ENCODE measurements around the gene TLL1. TPM values are rescaled to one million over a fixed set of nuclear protein-coding genes. Genes with fewer than 3 reads are reported as not detected.

Gene TLL1
- total RNA-seq, 1 experiment from 2014 or later: 0.63 TPM

DNA sequence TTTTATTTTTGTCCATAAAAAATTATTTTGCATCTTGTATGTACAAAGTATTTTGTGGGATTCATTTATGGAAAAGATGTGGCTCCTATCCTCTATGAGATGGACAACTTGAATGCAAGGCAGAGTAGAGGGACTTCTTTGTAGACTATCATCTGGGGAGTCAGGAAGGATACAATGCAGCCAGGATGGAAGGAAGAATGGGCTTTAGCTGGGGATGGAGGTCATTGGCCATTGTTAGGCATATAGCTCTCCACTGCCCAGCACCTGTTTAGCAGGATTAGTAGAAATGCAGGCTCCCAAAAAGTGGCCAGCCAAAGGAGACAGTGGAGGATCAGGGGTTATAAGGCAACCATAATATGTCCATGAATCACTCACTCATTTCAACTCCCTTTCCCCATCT, 5.1 kb upstream of the TLL1 start (continued):
- TF ChIP-seq, protein P1, sequence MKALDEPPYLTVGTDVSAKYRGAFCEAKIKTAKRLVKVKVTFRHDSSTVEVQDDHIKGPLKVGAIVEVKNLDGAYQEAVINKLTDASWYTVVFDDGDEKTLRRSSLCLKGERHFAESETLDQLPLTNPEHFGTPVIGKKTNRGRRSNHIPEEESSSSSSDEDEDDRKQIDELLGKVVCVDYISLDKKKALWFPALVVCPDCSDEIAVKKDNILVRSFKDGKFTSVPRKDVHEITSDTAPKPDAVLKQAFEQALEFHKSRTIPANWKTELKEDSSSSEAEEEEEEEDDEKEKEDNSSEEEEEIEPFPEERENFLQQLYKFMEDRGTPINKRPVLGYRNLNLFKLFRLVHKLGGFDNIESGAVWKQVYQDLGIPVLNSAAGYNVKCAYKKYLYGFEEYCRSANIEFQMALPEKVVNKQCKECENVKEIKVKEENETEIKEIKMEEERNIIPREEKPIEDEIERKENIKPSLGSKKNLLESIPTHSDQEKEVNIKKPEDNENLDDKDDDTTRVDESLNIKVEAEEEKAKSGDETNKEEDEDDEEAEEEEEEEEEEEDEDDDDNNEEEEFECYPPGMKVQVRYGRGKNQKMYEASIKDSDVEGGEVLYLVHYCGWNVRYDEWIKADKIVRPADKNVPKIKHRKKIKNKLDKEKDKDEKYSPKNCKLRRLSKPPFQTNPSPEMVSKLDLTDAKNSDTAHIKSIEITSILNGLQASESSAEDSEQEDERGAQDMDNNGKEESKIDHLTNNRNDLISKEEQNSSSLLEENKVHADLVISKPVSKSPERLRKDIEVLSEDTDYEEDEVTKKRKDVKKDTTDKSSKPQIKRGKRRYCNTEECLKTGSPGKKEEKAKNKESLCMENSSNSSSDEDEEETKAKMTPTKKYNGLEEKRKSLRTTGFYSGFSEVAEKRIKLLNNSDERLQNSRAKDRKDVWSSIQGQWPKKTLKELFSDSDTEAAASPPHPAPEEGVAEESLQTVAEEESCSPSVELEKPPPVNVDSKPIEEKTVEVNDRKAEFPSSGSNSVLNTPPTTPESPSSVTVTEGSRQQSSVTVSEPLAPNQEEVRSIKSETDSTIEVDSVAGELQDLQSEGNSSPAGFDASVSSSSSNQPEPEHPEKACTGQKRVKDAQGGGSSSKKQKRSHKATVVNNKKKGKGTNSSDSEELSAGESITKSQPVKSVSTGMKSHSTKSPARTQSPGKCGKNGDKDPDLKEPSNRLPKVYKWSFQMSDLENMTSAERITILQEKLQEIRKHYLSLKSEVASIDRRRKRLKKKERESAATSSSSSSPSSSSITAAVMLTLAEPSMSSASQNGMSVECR (CRISPR knock-in tag; IDR thresholded peaks at IDR 0.05; ENCODE audit: borderline replicate concordance): no peak

- POLR2A ChIA-PET: interaction anchor here (0.7 kb wide), 1 partner anchor 546 kb away, joined by 3 read pairs; the partner anchor contains the start of gene MSMO1
- Mint-ChIP-seq H3K4me1 (peaks cover 19% of the 10 kb centered on the region), H3K27ac (no peak overlapping the region), H3K36me3 (no peaks in the 10 kb centered on the region; the same call in 1 of the 2 replicates), H3K9me3 (no peaks in the 10 kb centered on the region), H3K4me3 (peak overlapping the region; percentile 82), H3K27me3 (ENCODE audit: low read depth) (peaks cover 59% of the 10 kb centered on the region)
- DNase-seq (ENCODE audit: low spot score) (peak; percentile 57), ATAC-seq (peak; percentile 63)
- CTCF ChIA-PET: interaction anchor here (1.0 kb wide), 1 partner anchor 337 kb away, joined by 3 read pairs; no protein-coding TSS in a partner anchor
- TF ChIP-seq PRRX2 (CRISPR knock-in tag; IDR thresholded peaks at IDR 0.05) (no peak), ZNF416 (CRISPR knock-in tag; IDR thresholded peaks at IDR 0.05) (no peak), EMX1 (CRISPR knock-in tag; IDR thresholded peaks at IDR 0.05) (no peak), JUN (CRISPR knock-in tag; IDR thresholded peaks at IDR 0.05) (no peak), ZNF263 (CRISPR knock-in tag; IDR thresholded peaks at IDR 0.05; ENCODE audit: low read depth) (no peak), NR3C1 (CRISPR knock-in tag; conservative IDR thresholded peaks at IDR 0.05; ENCODE audit: low read depth) (no peak), NFE2L1 (CRISPR knock-in tag; IDR thresholded peaks at IDR 0.05) (no peak), CREB1 (CRISPR knock-in tag; IDR thresholded peaks at IDR 0.05) (no peak), ESRRA (CRISPR knock-in tag; IDR thresholded peaks at IDR 0.05; ENCODE audit: borderline replicate concordance) (0 out of 2 replicates have a peak, but pooled peaks have one; percentile 23), GTF2I (CRISPR knock-in tag; conservative IDR thresholded peaks at IDR 0.05) (no peak), ZNF423 (CRISPR knock-in tag; IDR thresholded peaks at IDR 0.05) (no peak), NFYB (CRISPR knock-in tag; conservative IDR thresholded peaks at IDR 0.05; ENCODE audit: low read depth) (no peak), ZNF232 (CRISPR knock-in tag; IDR thresholded peaks at IDR 0.05) (no peak), FOXP1 (CRISPR knock-in tag; IDR thresholded peaks at IDR 0.05; ENCODE audit: borderline replicate concordance) (peak; percentile 59), MYBL2 (CRISPR knock-in tag; IDR thresholded peaks at IDR 0.05) (no peak), IRF2 (CRISPR knock-in tag; IDR thresholded peaks at IDR 0.05; ENCODE audit: borderline replicate concordance, low read depth) (no peak), FOXK1 (CRISPR knock-in tag; IDR thresholded peaks at IDR 0.05) (0 out of 2 replicates have a peak, but pooled peaks have one; percentile 20), SP1 (CRISPR knock-in tag; conservative IDR thresholded peaks at IDR 0.05) (peak; percentile 46; the same call in 1 of the 2 replicates)
- TF ChIP-seq, protein P1 (CRISPR knock-in tag; IDR thresholded peaks at IDR 0.05; ENCODE audit: borderline replicate concordance): 0 out of 2 replicates have a peak, but pooled peaks have one; percentile 42
- TF ChIP-seq, protein P2, sequence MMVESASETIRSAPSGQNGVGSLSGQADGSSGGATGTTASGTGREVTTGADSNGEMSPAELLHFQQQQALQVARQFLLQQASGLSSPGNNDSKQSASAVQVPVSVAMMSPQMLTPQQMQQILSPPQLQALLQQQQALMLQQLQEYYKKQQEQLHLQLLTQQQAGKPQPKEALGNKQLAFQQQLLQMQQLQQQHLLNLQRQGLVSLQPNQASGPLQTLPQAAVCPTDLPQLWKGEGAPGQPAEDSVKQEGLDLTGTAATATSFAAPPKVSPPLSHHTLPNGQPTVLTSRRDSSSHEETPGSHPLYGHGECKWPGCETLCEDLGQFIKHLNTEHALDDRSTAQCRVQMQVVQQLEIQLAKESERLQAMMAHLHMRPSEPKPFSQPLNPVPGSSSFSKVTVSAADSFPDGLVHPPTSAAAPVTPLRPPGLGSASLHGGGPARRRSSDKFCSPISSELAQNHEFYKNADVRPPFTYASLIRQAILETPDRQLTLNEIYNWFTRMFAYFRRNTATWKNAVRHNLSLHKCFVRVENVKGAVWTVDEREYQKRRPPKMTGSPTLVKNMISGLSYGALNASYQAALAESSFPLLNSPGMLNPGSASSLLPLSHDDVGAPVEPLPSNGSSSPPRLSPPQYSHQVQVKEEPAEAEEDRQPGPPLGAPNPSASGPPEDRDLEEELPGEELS (CRISPR knock-in tag; IDR thresholded peaks at IDR 0.05): no peak; the same call in 1 of the 2 replicates
- TF ChIP-seq, protein P3, sequence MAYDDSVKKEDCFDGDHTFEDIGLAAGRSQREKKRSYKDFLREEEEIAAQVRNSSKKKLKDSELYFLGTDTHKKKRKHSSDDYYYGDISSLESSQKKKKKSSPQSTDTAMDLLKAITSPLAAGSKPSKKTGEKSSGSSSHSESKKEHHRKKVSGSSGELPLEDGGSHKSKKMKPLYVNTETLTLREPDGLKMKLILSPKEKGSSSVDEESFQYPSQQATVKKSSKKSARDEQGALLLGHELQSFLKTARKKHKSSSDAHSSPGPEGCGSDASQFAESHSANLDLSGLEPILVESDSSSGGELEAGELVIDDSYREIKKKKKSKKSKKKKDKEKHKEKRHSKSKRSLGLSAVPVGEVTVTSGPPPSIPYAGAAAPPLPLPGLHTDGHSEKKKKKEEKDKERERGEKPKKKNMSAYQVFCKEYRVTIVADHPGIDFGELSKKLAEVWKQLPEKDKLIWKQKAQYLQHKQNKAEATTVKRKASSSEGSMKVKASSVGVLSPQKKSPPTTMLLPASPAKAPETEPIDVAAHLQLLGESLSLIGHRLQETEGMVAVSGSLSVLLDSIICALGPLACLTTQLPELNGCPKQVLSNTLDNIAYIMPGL (CRISPR knock-in tag; IDR thresholded peaks at IDR 0.05): peak; percentile 39; the same call in 1 of the 2 replicates
- TF ChIP-seq, protein P4, sequence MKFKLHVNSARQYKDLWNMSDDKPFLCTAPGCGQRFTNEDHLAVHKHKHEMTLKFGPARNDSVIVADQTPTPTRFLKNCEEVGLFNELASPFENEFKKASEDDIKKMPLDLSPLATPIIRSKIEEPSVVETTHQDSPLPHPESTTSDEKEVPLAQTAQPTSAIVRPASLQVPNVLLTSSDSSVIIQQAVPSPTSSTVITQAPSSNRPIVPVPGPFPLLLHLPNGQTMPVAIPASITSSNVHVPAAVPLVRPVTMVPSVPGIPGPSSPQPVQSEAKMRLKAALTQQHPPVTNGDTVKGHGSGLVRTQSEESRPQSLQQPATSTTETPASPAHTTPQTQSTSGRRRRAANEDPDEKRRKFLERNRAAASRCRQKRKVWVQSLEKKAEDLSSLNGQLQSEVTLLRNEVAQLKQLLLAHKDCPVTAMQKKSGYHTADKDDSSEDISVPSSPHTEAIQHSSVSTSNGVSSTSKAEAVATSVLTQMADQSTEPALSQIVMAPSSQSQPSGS (CRISPR knock-in tag; IDR thresholded peaks at IDR 0.05; ENCODE audit: borderline replicate concordance, low read depth): no peak
Measured at GRCh38 chr4:165873298-165874071, 448 bp downstream of the TLL1 start.

Data from WTC11 (cell line).